Inflammatory macrophage treated with lipopolysaccharide for 4 hours (primary cell): Measurements from ENCODE around the gene BCL10.

ENCODE experiments used
- DNase-seq: peaks from one replicate; pipeline ENCODE4 v3.0.0-alpha.2; 2020

The BCL10 gene

DNA sequence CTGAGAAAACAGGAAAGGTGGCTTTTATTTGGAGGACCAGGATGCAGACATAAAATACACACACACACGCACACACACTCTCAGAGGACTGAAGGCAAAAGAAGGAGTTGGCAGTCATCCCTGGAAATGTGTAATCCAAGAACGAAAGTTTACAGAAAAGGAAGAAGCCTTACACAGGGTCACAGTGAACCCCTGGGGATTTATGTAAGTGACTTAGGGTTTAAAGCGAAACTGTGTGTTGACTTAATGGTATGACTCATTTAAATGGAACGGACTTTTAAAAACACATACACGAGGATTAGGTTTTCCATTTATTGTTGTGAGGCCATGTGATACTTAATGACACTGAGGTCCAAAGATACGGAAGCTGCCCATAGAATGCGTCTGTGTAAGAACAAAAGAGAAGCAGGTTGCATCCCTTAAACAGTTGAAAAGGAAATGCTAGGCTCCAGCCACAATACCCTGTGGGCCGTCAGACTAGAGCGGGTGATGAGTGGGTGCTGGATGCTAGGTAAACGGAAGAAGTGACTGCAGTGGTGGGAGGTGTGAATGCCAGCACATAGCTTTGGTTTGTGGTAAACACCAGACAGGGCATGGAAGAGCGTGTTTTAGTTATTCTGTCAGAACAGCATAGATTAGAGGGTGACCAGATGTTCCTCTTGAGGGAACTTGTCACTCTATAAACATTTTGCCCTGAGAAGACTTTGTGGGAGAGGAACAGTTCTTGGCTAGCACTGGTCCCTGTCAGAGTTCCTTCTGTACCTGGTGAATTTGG is 21.6 kb upstream of the BCL10 start:
- DNase-seq = no peak

- DNase-seq = no peak
Measured at GRCh38 chr1:85297538-85297854, 21.1 kb upstream of the BCL10 start.

DNA sequence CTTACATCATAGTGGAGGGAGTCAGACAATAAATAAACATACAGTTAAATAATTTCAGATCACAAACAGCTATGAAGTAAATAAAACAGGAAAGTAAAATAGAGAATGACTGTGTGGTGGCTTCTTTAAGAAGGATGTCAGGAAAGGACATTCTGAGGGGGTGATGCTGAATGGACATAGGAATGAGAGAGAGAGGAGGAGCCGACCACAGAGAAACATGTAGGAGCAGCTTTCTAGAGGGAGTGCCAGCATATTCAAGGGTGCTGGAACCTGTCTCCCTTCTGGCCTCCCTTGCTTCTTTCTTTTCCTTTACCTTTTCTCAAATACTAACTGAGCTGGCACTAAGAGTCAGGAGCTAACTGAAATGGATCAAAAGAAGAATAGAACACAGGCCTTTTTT is 20.5 kb upstream of the BCL10 start:
- DNase-seq = no peak

DNA sequence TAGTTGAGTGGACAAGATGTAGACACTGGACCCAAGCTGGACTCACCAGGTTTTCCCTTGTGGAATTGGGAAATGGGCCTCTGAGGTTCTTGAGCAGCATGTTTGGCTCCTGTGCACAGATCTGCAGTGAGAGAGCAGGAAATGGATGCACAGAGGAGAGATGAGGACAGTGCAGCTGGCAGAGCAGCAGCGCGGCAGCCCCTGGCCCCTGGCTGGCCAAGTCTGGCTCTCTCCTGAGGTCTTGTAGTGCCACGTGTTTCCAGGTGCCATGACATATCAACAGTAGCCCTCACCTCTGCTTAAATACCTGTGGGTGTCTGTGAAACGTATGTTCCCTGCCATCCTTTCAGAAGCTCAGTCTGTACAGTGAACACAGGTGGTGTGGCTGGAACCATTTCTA is 19.2 kb upstream of the BCL10 start:
- no peak for DNase-seq

DNA sequence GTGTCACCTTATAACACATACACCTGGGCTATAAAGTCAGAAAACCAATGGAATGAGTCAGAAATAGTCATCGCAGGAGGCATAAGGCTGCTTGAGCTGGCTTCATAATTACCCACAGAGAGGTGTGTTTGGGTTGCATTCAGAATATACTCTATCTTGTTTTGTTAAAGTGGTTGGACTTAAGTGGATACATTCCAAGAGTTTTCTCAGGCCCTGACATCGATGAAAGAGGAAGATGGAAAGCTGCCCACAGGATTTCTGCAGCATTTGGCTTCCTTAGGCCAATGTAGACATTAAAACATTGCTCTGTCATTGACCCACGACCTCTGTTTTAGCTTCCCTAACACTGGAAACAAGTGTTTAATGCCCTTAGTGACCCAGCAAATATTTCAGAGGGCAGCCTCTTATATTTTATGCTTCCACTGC is 18.6 kb upstream of the BCL10 start:
- DNase-seq = no peak

DNA sequence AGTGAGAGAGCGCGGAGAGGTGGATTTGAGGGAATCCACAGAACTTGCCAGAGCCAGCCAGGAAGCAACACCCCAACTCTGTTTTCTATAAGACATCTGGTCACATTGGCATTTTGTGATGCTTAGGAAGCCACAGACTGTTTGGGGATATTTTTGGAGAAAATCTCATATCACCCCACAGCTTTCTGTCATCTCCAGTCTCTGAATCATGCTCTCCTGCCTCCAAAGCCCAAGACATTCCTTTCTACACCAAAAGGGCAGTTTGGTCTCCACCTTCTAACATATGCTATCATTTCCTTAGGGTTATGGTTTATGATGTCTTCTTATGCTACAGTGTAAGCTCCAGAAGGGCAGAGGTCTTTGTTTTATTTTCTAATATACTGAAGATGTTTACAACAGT is 14.4 kb upstream of the BCL10 start:
- no peak for DNase-seq

- DNase-seq = no peak
Measured at GRCh38 chr1:85289848-85290335, 13.5 kb upstream of the BCL10 start.

GRCh38 chr1:85289207-85289847 is 12.9 kb upstream of the BCL10 start:
- DNase-seq = no peak

DNA sequence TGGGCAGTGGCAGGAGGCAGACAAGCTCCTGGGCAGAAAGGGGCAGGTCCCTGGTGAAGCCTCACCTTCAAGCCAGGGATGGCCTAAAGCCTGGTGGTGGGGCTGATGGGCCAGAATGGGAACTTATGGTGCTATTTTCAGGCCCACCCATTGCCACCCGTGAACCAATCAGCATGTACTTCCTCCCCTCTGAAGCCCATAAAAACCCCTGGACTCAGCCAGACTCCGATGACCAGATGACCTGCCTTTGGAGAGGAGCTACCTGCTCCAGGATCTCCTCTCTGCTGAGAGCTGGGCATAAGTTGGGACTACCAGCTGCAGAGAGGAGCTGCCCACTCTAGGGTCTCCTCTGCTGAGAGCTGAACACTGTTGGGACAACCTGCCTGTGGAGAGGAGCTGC is 7.8 kb upstream of the BCL10 start:
- no peak for DNase-seq

DNA sequence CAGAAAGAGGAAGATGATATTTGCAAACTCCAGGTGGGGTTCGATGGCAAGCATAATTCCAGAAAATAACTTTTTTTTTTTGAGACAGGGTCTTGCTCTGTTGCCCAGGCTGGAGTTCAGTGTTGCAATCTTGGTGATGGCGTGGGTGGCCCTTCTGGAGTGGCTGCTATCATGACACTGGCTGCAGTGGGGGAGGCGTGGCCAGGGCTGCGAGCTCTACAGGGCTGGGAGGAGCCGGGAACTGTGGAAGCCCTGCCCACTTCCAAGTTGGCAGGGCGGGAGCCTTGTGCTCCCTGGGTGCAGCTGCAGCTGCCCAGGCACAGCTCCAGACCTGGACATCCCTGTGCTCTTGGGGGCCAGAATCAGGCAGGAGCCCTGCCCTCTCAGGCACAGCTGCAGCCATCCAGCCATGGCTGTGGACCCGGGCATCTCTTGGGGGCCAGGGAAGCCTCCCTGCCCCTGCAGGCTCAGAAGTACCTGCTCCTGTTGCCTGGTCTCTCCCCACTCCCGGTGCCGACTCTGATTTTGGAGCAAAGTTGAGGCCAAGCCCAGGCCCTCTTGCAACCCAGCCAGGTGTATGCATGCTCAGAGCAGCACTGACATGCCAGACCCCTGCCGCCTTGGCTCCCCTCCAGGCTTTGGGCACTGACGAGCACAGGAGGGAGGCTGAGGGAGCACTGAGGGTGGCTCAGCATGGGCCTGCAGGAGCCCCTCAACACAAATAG is 7.2 kb upstream of the BCL10 start:
- DNase-seq = no peak

DNA sequence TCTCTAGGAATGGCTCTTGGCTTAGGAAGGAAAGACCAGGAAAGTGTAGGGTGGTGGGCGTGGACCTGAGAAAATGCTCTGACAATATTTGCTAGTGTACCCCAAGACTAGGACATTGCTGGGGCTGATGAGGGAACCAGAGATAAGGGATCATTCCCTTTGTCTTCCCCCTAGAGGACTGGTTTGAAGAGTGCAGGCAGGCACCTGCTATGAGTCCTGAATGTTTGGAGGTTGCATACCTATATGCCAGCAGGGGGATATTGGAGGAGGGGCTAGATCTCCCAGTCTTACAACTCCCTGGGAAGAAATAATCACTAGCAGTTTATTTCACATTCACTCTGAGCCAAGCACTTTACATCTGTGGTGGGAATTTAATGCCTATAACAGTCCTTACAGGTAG is 6.0 kb upstream of the BCL10 start:
- no peak for DNase-seq

DNA sequence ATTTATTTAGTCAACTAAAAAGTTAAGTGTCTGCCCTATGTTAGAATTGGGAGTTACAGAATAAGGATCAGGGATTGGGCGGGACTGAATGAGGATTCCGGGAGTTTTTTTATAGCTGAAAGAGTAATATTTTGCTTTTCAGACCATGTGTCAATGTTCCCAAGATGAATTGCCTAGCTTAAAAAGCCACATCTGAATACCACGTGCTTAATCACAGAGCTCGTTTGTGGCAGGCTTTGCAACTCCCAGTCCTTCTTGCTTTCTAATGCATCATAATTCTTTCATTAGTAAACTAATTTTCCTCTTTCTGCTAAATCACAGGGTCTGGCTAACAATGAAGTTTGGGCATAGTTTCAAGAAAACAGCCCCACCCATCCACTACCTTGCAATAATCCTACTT is 4.2 kb upstream of the BCL10 start:
- no peak for DNase-seq

DNA sequence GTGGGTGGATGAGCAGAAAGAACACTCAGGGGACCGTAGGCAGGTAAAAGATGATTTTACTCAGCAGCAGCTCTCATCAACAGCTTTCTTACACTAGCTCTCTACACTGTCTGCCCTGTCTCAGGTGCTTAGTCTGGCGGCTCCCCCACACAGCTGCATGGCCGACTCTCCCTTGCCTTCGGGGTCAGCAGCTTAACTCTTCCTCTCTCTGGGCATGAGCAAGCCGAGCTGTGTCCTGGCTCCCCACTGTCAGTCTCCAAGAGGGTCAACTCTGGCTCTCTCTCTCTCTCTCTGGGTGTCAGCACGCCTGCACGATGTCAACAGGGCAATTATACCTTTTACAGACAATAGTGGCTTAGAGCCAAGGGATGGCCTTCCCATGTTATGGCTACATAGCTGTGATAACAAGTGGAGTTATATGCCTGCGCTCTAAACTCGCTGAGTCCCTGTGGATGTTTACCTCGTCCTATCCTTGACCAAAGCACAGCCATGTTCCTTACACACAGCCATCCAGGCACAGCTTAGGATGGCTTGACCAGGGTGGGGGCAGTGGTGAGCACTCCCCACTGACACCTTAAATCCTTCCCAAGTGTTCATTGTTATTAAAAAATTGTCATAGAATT is 3.1 kb upstream of the BCL10 start:
- DNase-seq = no peak

DNA sequence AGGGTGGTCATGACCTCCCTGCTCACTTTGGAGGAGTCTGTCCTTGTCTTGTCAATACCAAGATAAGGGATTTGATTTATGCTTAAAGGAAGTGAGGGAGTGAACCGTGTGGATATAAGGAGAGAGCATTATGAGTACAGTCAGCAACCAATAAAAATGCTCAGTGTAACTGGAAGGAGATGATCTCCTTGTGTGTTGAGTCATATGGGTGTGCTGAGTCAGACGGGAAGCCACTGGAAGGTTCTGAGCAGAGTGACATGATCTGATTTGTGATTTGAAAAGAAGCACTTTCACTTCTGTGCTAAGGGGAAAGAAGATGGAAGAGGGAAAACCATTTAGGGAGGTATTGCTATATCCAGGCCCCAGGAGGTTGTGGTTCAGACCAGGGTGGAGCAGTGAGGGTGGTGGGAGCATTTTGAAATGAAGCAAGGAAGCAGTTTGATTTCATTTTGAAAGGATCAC is 2.5 kb upstream of the BCL10 start:
- DNase-seq = peak; percentile 93

DNA sequence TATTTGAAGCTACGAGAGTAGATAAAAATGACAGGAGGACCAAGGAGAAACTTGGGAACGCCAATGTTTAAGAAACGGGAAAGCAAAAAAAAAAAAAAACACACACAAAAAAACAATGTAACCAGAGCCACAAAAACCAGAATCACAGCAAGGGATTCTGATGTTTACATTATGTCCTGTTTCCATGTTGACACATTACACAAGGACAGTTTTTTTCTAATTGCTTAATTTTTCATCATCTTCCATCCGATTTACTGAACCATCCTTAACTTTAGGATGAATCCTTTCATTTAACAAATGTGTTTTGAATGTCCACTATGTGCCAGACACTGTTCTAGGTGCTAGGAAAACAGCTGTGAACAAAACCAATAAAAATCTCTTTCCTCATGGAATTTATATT is 1.4 kb upstream of the BCL10 start:
- DNase-seq = peak; percentile 44

DNA sequence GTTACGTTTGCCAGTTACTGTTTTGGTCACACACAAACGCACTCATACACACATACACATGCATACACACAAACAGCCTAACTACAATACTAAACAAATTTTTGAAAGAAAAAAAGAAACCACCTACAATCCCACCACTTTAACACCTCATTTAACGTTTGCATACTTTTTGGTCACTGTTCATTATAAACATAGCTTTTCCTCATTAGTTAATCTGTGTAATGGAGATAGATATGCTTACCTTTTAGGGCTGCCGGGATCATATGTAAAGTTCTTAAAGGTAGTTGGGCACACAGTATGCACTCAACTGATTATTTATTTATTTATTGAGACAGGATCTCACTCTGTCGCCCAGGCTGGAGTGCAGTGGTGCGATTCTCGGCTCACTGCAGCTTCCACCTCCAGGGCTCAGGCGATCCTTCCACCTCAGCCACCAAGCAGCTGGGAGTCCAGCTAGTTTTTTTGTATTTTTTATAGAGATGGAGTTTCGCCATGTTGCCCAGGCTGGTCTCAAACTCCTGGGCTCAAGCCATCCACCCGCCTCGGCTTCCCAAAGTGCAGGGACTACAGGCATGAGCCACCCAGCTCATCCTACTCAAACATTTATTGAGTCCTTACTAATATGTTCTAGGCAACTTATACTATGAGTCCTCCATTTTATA is 677 bp upstream of the BCL10 start:
- DNase-seq = no peak

DNA sequence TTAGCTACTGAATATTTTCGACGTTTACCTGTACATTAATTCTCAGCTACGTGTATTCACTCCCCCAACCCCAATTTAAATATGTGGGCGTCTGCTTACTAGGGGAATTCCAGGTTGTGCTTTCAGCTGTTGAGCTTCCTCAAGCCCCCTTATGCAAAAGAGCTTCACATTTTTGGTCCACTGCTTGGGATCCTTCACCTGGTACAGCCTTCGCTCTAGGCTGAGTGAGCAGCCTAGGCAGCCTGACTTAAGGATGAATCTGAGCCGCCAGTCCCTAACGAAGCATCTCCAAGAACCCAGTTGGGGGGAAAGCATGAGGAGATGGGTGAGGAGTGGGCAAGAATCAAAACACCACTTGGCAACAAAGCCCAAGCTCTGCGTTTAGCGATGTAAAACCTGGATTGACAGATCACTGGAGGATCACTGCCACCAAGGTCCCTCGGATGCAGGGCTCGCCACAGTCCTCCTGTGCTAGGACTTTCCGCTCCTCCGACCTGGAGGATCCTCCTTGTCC is 674 bp downstream of the BCL10 start:
- peak; percentile 40 for DNase-seq

DNA sequence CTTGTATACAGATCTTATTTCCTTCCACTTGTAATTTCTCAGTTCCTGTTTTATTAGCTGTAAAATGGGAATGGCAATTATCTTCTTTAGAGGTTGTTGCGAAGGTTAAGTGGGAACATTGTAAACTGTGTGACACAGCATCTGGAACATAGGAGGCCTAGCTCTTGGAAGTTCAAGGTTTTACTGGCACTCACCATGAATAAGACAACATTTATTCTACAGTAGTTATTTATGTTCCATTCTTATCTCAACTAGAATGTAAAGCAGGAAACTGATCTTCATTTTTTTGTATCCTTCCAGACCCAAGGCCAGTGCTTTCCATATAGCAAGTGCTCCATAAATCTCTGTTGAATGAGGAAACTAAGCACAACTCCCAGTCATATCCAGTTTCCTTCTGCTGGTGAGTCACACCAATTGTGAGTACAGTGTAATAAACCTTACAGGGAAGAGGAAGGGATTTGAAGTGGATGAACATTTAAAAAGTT is 1.4 kb downstream of the BCL10 start:
- DNase-seq = peak; percentile 77

DNA sequence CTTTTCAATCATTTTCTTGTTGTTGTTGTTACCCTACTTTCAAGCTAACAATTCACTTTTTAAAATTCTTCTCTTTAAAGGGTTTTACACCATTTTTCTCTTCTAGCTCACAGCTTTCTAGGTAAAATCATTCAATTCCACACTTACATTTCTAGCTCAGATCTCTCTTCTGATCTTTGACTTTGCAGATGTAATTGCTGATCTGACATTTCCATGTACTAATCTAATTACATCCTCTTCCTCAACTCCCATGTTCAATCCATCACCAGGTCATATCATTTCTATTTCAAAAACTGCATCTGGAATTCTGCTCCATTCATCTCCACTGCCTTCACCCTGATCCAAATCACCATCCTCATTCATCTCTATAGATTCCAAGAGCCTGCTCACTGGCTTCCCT is 3.0 kb downstream of the BCL10 start:
- DNase-seq = no peak

GRCh38 chr1:85268801-85269585 is 7.4 kb downstream of the BCL10 start:
- no peak for DNase-seq

- no peak for DNase-seq
Measured at GRCh38 chr1:85267313-85267712, 9.1 kb downstream of the BCL10 start.

- DNase-seq = no peak
Measured at GRCh38 chr1:85264150-85264549, 12.3 kb downstream of the BCL10 start.
